ENCODE data around the gene SLC4A7.
"Not testable (repeated sequence)": the region's sequence is repeated elsewhere in the genome, so short reads cannot be mapped to it uniquely, and the experiment has no call there.

SLC4A7 gene

DNA sequence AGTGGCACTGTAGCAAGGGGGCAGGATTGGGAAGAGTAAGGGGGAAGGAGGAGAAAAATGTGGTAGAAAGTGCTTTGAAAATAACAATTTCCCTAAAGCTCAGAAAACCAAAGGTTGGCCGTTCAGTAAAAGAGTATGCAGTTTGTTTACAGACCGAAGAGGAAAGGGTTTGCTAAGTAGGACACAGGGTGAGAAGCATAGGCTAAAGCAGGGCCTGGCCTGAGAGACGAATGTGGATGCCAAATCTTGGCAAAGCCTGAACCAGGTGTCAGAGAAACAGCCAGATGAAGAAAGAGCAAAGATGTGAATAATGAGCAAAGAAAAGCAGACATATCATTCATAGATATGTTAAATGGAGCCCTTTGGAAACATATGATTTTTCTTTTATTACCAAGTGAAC lies 132.1 kb downstream of the SLC4A7 start:
- TF ChIP-seq GATA1 (IDR thresholded peaks at IDR 0.05; ENCODE audit: low read depth, low read length) (no peak), POLR2A (IDR thresholded peaks at IDR 0.05; ENCODE audit: low read length) (no peak)
- no peak for DNase-seq

DNA sequence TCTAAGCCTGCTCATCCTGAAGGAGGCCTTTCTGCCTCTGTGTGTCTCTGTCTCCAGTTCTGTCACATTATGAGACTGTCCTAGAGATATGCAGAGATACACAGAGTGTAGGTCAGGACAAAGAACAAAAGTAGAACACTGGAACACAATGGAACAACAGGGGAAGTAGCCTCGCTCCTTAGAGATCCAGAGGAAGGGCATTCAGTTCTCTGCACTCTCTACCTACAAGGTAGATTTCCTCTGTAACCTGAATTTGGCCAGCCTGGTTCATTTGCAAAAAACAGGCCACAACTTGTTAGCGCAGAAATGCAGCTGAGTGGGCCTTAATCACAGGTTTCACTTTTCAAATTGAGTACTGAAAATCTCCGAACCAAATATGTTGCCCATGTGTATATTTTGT lies 134.4 kb downstream of the SLC4A7 start:
- DNase-seq: no peak
- TF ChIP-seq POLR2A (IDR thresholded peaks at IDR 0.05; ENCODE audit: low read length) (no peak), GATA1 (IDR thresholded peaks at IDR 0.05; ENCODE audit: low read depth, low read length) (no peak)

DNA sequence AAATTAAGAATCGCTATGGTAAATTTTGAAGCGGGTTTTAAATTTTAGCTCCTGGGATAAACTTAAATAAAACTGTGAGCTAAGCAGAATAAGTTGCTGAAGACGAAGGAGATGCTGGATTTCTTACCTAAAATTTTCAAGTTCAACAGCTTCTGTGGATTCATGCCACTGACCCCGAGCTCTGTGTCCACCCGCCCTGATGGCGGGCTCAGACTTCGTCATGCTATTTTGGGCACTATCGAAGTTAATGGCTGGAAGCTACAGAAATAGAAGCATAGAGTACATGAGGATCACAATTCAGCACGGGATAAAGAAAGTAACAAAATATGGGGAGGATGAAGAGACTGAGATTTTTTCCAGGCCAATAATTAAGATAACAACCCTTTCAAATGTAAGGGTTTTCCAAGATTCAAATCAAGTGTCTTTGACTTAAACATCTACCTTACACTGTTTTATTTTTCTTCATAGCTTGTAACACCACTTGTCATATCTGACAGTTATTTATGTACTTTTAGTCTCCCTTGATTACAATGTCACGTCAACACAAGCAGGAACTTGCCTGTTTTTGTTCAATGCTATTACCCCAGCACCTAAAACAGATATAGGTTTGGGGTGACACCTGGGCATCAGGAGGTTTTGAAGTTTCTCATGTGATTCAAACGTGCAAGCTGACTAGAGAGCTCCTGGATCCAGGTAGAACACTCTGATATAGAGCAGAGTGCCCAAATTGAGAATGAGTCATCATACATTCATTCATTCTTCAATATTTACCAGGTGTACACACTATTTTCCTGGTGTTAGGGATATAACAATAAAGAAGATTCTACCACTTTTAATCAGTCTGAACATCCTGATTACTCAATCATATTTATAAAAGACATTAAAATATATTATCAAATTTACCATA lies 138.0 kb downstream of the SLC4A7 start:
- TF ChIP-seq POLR2A (IDR thresholded peaks at IDR 0.05; ENCODE audit: low read length) (no peak), GATA1 (IDR thresholded peaks at IDR 0.05; ENCODE audit: low read depth, low read length) (no peak)
- DNase-seq: no peak

DNA sequence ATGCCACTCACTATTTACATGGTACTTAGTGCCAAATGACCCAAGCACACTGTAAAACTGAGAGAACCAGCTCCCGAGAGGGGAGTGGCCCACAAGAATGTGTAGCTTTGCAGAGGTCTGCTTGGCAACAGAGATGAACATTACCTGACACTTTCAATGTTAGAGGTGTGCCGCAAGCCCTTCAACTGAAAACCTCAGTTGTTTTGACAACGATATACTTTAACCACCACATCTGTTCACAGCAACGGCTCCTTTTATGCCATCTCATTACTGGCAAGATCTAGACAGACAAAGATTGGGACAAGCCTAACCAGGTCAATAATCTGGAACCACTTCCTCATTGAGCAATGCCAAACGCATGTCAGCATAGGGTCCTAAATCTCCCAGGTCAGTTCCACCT lies 138.7 kb downstream of the SLC4A7 start:
- TF ChIP-seq POLR2A (IDR thresholded peaks at IDR 0.05; ENCODE audit: low read length) (no peak), GATA1 (IDR thresholded peaks at IDR 0.05; ENCODE audit: low read depth, low read length) (no peak)
- DNase-seq: no peak

DNA sequence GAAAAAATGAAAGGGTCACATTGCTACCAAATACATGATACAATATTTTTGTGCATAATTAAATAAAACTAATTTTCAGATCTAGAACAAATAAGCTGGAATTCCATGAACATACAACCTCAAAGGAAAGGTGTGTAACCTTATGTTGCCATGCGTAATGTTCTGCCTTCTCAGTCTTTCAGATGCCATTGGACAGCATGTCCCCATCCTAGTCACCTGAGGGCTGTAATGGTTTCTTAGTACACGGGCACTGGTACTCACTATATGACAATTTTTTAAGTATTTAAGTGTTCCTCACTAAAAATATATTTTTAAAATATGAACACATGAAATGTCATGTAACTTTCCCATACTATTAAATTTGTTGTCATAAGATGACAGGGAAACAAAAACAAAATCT lies 139.1 kb downstream of the SLC4A7 start:
- DNase-seq: no peak
- TF ChIP-seq GATA1 (IDR thresholded peaks at IDR 0.05; ENCODE audit: low read depth, low read length): no peak
- TF ChIP-seq POLR2A (IDR thresholded peaks at IDR 0.05; ENCODE audit: low read length): no peak

DNA sequence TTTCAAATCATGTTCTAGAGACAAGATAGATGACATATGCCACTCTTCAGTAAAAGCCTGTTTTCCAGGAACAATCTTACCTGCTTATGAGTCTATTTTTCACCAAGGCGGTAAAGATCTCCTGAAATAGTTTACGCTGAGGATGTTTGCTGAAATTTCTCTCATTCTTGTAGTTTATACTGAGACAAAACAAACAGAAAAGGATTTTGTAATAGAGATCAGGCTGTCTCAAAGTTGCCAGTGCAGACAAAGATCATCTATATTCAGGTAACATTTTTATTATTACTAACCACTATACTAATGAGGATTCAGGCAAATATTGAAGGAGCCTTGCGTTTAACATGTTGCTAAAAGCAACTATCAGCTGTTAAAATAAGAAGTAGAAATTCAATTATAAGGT lies 140.0 kb downstream of the SLC4A7 start:
- no peak for TF ChIP-seq GATA1 (IDR thresholded peaks at IDR 0.05; ENCODE audit: low read depth, low read length)
- TF ChIP-seq POLR2A (IDR thresholded peaks at IDR 0.05; ENCODE audit: low read length): no peak
- no peak for DNase-seq

DNA sequence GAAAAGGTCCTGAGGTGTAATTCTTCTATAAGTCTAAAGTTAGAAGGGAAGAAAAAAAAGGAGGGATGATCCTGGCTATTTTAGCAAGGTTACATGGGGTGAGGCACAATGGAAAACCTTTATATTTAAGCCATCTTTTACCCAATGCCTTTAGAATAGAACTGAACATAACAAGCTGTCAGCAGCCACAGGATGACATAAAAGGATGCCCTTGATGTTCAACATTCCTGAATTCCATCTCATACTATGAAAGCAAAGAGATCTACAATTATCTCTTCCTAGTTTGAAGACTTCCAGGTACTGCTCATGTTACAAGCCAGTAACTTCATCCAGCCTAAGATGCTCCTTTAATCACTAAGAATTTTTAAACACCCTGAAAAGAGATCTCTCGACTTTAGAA lies 141.9 kb downstream of the SLC4A7 start:
- TF ChIP-seq GATA1 (IDR thresholded peaks at IDR 0.05; ENCODE audit: low read depth, low read length) (no peak), POLR2A (IDR thresholded peaks at IDR 0.05; ENCODE audit: low read length) (no peak)
- DNase-seq: no peak

DNA sequence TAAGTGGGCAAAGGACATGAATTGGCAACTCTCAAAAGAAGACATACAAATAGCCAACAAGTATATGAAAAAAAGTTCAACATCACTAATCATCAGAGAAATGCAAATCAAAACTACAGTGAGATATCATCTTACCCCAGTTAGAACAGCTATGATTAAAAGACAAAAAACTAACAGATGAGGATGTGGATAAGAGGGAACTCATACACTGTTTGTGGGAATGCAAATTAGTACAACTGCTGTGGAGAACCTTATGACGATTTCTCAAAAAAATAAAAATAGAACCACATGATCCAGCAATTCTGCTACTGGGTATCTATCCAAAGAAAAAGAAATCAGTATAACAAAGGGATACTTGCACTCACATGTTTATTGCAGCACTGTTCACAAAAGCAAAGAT lies 143.7 kb downstream of the SLC4A7 start:
- no peak for DNase-seq

DNA sequence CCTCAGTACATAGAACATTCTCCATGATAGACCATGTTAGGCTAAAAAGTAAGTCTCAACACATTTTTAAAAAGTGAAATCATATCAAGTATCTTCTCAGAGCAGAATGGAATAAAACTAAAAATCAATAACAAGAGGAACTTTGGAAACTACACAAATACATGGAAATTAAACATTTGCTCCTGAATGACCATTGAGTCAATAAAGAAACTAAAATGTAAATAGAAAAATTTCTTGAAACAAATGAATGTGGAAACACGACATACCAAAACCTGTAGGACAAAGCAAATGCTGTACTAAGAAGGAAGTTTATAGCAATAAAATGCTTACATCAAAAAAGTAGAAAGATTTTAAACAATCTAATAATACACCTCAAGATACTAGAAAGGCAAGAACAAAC lies 148.6 kb downstream of the SLC4A7 start:
- TF ChIP-seq GATA1 (IDR thresholded peaks at IDR 0.05; ENCODE audit: low read depth, low read length) (no peak), POLR2A (IDR thresholded peaks at IDR 0.05; ENCODE audit: low read length) (no peak)
- no peak for DNase-seq

More for the DNA sequence above, 143.7 kb downstream of the SLC4A7 start:
- TF ChIP-seq POLR2A (IDR thresholded peaks at IDR 0.05; ENCODE audit: low read length): no peak
- no peak for TF ChIP-seq GATA1 (IDR thresholded peaks at IDR 0.05; ENCODE audit: low read depth, low read length)

DNA sequence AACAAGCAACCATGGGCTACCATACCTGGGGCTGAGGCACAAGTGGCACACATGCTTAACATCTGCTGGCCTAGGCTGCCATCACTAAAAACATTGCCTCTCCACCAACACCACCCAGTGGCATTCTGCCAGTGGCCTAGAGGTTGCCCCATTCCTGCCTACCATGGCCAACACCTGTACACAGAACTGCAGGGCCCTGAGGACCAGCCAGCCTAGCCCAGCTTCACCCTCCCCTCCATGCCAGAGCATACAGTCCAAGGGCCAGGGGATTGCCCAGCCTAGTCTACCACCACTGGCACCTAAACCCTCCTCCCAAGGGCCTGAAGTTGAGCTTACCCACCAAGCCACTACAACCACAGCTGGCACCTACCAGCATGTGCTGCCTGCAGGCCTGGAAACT lies 150.3 kb downstream of the SLC4A7 start:
- no peak for DNase-seq
- no peak for TF ChIP-seq GATA1 (IDR thresholded peaks at IDR 0.05; ENCODE audit: low read depth, low read length)
- no peak for TF ChIP-seq POLR2A (IDR thresholded peaks at IDR 0.05; ENCODE audit: low read length)

DNA sequence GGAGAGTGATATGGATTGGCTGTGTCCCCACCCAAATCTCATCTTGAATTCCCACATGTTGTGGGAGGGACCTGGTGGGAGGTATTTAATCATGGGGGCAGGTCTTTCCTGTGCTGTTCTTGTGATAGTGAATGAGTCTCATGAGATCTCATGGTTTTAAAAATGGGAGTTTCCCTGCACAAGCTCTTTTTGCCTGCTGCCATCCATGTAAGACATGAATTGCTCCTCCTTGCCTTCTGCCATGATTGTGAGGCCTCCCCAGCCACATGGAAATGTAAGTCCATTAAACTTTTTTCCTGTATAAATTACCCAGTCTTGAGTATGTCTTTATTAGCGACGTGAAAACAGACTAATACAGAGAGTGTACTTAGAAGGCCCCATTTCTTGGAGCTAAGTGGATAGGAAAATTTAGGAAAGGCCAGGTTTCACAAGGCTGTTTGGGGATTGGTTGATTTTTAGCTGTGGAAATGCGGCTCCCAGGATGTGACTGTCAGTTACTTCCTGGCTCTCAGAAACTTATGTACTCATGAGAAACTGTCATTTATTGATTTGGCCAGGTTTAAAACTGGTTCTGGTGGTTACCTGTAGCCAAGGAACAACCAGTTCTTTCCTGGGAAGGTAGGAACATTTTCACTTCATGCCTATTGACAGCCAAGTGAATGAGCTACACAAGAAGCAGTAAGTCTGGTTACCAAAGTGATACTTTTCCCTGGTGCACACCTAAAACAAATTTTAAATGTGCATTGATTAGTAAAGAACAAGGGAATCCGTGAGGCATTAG lies 155.0 kb downstream of the SLC4A7 start:
- DNase-seq: not testable (repeated sequence)

DNA sequence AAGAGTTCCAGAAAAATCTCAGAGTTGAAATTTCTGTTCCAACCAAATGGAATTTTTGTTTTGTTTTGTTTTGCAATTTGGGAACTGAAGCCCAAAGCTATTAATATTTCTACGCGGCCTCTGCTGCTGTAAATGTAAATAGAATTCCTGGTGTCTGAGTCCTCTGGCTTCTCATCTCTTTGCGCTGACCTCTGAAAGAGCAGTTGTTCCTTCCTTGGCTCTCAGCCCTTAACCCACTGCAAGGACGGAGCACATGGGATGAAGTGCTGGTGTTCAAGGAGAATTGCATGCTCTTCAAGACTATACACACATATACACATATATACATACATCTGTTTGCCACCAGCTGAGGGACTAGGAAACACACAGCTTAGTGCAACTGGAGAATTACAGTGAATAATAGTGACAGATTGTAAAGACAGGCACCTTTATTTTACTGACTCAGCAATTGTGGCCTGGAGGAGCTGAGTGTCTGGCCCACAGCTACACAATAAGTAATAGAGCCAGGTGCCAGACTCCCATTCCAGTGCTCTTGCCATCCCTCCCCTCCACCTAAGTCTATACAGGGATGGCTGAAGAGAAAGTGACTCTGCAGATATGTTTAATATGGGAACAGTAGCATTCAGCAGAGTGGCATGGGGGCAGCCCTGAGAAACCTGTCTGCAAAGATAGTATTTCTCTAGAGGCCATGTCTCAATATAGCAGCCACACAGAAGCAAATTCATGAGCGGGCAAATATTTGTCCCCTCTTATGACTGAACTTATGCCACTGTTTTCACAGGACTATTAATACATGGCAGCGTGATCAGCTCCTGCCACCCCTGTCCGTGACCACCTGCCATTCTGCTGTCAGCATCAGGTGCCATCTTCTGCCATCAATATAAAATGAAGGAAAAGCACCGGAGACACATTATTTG lies 157.3 kb downstream of the SLC4A7 start:
- TF ChIP-seq GATA1 (IDR thresholded peaks at IDR 0.05; ENCODE audit: low read depth, low read length) (no peak), POLR2A (IDR thresholded peaks at IDR 0.05; ENCODE audit: low read length) (no peak)
- no peak for DNase-seq

DNA sequence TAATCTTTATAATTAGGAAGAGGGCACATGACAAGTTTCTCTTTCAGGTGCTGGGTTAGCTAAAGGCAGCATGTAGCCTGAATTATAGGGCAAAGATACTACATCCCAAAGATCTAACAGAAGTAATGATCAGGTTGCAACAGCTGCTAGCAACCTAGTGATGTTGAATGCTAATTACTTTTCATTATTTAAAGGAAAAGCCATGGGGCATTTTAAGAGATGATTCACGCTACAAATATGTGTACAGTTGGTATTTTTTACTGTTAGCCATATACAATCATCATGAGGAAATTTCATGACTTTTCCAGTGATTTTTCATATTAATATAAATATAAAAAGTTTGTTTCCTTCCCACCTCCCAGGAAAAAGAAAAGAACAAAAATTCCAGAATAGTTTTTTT lies 158.0 kb downstream of the SLC4A7 start:
- no peak for DNase-seq
- no peak for TF ChIP-seq GATA1 (IDR thresholded peaks at IDR 0.05; ENCODE audit: low read depth, low read length)
- TF ChIP-seq POLR2A (IDR thresholded peaks at IDR 0.05; ENCODE audit: low read length): no peak

DNA sequence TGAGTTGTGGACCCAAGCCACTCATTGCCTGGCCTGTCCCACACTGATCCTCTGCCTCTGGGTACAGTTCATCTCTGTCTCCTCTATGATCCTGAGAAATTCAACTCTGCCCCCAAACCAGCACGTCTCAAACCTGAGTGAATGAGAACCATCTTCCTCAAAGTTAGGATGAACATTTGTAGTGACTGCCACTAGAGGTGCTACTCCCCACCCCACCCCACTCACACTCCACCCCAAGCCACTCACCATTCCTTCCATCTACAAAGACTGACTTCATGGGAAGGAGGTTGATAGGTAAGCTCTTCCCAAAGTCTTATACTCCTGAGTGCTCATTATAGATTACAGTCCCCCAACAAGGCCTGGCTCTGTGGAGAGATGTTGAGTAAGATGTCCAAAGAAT lies 158.8 kb downstream of the SLC4A7 start:
- TF ChIP-seq POLR2A (IDR thresholded peaks at IDR 0.05; ENCODE audit: low read length): no peak
- TF ChIP-seq GATA1 (IDR thresholded peaks at IDR 0.05; ENCODE audit: low read depth, low read length): no peak
- DNase-seq: no peak

Data from erythroblast (primary cell).